AG09309 (cell line): Measurements from ENCODE around the gene FAIM2.
"Not testable (repeated sequence)": the region's sequence is repeated elsewhere in the genome, so short reads cannot be mapped to it uniquely, and the experiment has no call there.

ENCODE experiments used
- DNase-seq: peaks from one replicate; pipeline ENCODE4 v3.0.0-alpha.2; 2010; ENCODE audit warnings: low read depth
- H3K4me3 ChIP-seq: 2 replicates; pipeline ENCODE4 v1.5.1; 2011; ENCODE audit warnings: mild to moderate bottlenecking, low read depth, low read length, moderate library complexity; ENCODE audit not compliant: control insufficient read depth
- TF ChIP-seq, protein P1 (sequence below): IDR thresholded peaks from 2 replicates; pipeline ENCODE4 v1.5.1; 2011; ENCODE audit warnings: mild to moderate bottlenecking, low read depth, low read length, inconsistent platforms; ENCODE audit not compliant: insufficient read depth, control insufficient read depth; ENCODE audit errors: missing control alignments

FAIM2 gene

DNA sequence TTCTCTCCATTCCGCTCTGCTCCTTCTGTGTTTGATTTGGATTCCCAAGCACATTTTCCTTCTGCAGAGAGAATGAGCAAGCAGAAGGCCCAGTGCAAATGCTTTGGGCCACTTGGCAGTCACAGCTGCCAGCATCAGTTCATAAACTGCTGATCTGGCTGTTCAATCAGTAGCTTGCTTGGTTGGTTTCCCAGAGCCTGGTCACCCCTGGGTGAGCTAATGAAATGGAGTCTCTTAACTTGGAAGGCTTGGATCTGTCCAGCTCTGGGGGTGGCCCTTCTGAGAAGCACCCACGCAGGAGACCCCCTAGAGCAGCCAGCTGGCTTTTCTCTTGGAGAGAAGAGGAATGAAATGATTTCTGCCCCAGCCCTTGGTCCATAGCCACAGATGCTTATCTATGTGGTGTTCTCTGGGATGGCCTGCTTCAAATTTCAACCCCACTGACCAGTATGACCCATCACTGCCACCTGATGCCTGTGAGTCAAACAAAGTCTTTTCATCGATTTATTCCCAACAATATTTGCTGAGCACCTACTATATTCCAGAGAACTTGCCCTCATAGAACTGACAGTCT lies 30.3 kb downstream of the FAIM2 start:
- no peak overlapping the region for H3K4me3 ChIP-seq
- peak; percentile 8 for DNase-seq
- TF ChIP-seq, protein P1, sequence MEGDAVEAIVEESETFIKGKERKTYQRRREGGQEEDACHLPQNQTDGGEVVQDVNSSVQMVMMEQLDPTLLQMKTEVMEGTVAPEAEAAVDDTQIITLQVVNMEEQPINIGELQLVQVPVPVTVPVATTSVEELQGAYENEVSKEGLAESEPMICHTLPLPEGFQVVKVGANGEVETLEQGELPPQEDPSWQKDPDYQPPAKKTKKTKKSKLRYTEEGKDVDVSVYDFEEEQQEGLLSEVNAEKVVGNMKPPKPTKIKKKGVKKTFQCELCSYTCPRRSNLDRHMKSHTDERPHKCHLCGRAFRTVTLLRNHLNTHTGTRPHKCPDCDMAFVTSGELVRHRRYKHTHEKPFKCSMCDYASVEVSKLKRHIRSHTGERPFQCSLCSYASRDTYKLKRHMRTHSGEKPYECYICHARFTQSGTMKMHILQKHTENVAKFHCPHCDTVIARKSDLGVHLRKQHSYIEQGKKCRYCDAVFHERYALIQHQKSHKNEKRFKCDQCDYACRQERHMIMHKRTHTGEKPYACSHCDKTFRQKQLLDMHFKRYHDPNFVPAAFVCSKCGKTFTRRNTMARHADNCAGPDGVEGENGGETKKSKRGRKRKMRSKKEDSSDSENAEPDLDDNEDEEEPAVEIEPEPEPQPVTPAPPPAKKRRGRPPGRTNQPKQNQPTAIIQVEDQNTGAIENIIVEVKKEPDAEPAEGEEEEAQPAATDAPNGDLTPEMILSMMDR: no peak

DNA sequence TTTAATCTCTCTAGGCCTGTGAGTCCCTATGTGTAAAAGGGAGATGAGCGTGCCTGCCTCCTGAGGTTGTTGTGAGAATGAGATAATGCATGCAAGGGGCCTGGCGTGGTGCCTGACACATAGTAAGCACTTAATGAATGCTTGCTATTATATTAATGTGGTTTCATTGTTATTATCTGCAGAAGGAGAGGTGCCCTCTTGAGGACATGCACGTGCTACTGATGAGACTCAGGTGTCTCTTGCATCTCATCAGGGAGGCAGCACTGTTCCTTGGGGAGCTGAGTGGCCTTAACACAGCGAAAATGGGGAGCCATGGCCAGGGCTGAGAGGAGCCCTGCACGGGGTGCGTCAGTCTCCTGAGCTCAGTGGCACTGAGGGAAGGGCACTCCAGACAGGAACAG lies 30.9 kb downstream of the FAIM2 start:
- H3K4me3 ChIP-seq: no peak overlapping the region
- no peak for DNase-seq
- TF ChIP-seq, protein P1: no peak

DNA sequence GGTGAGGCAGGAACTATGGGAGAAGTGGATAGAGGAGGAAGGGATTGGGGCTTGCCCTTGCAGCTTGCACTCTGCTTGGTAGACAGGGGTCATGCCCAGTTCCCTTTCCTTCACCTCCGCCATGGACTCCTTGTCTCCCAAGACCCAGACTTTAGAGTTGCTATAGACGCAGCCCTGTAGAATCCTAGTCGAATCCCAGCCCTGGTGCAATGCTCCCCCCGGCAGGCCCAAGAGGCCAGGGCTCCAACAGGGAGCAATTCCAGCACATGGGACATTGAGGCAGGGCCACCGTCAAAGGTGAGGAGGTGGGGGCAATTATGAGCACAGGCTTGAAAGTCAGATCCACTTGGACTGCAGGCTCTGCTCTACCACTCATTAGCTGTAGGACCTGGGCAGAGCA lies 31.3 kb downstream of the FAIM2 start:
- no peak overlapping the region for H3K4me3 ChIP-seq
- TF ChIP-seq, protein P1: no peak
- no peak for DNase-seq

DNA sequence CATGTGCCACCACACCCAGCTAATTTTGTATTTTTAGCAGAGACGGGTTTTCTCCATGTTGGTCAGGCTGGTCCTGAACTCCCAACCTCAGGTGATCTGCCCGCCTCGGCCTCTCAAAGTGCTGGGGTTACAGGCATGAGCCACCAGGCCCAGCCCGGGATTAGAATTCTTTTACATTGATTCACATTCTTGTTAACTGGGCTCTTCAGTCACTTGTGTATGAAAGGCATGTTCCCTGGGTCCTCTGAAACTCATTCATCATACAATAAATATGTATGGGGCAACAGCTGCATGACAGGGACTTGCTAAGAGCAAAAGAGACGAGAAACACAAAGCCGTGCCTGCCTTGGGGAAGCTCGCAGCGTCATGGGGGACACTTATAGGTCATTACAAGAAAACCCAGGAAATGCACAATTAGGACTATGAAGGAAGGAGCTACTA lies 31.9 kb downstream of the FAIM2 start:
- H3K4me3 ChIP-seq, DNase-seq: not testable (repeated sequence)

DNA sequence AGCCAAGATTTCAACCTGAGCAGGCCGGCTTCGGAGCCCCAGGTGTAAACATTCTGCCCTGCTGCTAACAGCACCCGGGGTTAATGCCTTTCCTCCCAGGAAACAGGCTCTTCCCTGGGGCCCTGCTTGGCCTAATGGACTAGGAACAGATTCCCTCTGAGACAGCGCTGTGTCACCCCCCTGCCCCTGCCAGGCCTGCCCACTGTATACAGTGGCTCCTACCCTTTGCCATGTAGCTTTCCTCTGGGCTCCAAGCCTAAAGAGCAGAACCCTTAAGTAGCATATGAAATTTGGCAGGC lies 32.5 kb downstream of the FAIM2 start:
- TF ChIP-seq, protein P1: no peak
- DNase-seq: no peak
- H3K4me3 ChIP-seq: no peak overlapping the region

DNA sequence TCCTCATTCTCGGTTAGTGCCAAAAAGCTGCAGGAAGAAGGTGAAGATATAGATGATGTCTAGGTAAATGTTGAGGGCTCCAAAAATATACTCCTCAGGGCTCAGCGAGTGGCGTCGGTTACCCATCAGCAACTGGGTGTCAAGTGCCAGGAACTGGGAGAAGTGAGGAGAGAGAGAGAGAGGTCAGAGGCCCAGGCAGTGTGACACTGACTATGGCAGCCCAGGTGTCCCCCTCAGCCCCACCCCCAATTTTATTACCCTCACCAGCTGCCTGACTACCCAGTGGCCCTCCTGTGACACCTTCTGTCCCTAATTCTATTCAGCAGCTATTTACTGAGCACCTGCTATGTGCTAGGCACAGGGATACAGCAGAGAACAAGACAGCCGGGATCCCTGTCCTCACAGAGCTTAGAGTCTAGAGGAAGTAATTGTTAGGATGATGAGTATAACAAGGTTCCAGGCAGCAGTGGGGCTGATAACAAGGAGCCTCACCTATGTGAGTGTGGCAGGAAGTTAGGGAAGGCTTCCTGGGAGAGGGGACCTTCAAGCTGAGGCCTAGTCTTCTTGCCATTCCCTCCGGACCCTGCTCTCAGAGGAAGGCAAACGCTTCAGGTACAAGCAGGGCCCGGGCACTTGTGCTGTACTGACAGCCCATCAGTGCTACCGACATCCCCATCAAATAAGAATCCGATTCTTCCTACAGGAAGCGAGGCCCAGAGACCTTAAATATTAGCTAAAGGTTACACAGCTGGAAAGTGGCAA lies 33.0 kb downstream of the FAIM2 start:
- TF ChIP-seq, protein P1: no peak

DNA sequence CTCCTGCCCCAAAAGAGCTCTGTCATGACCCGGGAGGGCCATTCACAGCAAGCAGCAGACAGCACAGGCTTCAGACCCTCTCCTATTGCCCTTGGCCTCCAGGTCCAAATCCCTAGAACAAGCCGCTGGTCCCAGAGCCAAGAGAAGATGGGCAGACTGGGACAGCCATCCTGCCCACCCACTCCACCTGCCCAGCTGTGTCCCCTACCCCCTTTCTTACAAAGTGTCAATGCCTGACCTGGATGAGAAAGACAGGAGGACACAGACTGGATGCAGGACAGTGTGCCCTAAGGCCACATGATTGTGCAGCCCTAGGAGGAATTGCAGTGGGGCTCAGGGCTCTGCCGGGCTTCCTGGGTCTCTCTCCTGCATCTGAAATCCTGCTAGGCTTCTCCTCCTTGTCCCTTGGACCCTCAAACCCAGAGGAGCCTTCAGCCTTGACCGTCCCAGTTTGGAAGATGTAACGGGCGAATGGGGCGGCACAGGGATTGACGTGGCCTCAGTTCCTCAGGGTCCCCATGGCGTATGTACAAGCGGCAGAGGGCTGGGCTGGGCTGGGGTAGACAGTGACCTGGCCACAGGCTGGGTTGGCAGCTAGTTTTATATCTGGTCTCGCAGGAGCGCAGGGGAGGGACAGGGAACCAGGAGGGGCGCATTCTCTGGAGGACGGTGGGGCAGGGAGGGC lies 33.7 kb downstream of the FAIM2 start:
- DNase-seq: no peak
- H3K4me3 ChIP-seq: no peak overlapping the region
- TF ChIP-seq, protein P1: no peak

More for the DNA sequence above, 33.0 kb downstream of the FAIM2 start:
- DNase-seq: no peak
- no peak overlapping the region for H3K4me3 ChIP-seq
